HG03469 (cell line): Measurements from ENCODE around the gene TMIGD3.
A peak's percentile ranks its signal among the peaks of the same experiment; 100 is the strongest.

Experiments
- ATAC-seq: cut with Tn5 transposase; IDR thresholded peaks from one replicate; pipeline ENCODE4 v1.9.1; 2021; ENCODE audit warnings: mild to moderate bottlenecking, moderate library complexity, moderate number of reproducible peaks; ENCODE audit not compliant: unreplicated experiment

The TMIGD3 gene

DNA sequence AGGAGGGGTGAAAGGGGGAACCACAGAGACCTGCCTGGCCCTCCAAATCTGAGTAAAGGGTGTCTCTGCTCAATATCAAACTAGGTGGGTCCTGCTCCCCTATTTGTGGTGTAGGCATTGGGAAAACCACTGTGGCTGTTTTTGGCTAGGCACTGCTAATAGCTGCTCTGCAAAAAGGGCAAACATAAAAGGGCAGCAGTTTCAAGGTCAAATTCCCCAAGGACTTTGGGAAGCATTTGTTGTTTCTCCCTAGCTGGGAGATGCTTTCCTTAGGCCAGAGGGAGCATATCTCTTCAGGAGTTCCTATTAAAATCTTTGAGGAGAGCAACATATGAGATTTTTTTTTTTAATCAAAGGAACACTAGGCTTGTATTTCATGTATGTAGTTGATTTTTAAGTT, 27.2 kb downstream of the TMIGD3 start:
- ATAC-seq, result no peak

DNA sequence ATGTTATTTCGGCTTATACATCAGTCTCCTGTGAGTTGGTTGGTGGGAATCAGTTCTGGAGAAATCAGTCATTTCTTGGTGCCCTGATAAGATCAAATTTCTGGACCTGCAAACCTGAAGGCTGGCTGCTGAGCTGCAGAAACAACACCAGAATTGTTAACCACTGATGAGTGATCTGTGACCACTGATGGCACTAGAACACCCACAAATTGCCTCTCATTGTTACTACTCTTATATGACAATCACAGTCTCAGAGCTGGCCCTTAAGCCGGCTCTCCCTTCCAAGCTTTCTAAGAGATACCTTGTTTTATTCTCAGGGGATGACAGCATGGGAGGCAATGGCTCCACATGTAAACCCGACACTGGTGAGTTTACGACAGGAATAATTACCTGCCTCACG, 27.7 kb downstream of the TMIGD3 start:
- peak; percentile 38 for ATAC-seq

DNA sequence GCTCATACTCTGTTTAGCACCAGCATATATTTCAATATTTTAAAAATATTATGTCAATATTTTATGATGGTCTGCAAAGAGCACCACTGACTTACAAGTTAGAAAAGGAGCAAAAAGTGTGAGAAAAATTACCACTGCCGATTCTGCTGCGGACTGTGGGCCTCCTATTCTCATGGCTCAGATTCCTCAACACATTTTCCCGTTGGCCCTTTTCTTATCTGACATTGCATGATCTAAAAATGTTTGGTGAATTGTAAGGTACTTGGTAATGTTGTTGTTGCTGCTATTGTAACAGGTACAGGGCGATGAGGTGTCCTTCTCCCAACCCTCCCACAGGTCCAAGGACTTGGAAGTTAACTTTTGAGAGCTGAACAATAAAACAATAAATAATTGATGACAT, 28.9 kb downstream of the TMIGD3 start:
- ATAC-seq, result no peak

DNA sequence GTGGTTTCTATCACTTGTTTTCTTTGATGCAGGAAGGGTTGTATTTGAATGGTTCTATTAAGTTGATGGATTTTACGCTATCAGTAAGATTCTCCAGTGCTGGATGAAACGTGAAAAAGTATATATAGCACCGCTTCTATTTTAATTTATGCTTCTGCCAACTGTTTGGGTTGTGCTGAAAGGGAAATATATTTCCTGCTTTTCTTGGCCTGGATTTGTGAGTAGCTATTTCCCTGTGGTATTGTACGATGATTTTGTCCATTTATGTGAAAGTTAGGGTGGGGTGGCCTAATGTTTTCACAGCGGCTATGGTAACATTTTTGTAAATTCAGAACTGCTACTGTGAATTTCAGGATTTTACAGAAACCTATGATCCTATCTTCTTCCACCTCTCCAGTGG, 29.3 kb downstream of the TMIGD3 start:
- ATAC-seq, result no peak

DNA sequence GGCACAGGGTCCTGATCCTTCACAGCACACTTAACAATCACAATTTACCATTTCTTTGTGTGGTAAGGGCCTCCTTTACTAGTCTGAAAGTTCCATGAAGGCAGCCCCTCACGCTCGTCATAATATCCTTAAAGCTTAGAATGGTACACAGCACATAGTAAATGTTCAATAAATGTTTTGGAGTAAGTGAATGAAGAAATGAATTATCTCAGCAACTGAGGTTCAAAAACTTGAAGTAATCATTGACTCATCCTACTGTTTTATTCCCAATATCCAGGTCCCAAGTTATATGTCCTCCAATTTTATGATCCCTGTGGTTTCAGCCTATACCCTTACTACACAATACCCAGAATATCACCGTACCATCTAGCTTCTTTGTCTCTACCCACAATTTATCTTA, 31.9 kb downstream of the TMIGD3 start:
- no peak for ATAC-seq

DNA sequence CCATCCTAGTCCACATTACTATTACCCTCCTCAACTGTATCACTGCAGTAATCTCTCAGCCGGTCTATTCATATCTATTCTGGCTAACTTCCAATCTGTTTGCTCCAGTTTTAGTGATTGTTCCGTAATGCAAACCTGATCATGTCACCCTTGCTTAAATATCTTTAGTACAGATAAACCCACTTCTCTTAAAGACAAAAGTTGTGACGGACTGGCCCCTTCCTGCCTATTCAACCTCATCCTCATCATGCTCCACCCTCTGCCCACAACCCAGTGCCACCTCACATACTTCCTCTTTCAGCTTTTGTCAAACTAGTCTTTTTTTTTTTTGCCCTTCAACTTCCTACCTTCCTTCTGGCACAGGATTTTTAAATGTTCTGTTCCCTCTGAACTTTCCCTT, 32.4 kb downstream of the TMIGD3 start:
- no peak for ATAC-seq

DNA sequence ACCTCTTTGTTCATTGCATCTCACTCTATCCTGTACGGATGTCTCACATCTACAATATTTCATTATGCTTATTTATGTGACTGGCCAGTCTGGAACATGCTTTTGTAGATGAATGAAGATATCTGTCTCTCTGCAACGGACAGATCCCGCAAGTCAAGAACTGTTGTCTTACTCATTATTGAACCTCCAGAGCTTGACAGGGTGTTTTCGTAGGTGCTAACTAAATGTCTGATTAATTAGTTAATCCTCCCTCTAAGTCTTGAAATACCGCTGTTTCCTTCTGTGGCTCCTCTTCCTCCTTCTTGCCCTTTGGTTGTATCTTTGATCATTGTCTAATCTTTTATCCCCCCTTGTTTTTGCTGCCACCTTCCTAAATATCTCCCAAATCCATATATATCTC, 32.8 kb downstream of the TMIGD3 start:
- no peak for ATAC-seq

DNA sequence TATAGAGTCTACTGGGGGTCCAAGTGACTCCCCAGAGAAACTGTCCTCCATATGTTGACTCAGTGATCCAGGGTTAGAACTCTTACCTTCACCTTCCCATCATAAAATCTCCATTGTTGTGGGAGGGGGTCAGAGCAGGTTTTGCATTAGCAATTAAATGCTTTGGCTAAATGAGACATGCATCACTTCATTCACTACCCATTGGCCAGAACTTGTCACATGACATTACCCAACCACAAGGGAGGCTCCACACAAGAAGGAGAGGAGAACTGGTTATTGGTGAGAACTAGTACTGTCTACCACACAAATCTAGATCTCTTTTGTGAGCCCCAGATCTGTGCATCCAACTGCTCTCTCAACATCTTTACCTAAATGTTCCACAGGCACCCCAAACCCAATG, 33.9 kb downstream of the TMIGD3 start:
- no peak for ATAC-seq

DNA sequence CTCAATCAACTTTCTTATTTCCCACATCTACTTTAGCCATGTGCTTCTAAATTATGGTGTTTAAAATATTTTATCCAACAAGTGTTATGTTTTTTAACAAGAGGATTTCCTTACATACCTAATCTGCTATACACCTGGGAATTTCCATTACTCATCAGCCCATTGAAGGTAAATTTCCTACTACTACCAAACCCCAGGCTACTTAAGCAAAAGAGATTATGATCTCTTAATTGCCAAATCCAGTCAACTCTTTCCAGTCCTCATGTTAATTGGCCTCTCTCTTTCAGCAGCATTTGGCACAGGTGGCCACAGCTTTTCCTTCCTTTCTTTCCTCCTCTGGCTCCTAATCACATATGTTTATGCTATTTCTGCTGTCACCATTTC, 34.7 kb downstream of the TMIGD3 start:
- no peak for ATAC-seq

DNA sequence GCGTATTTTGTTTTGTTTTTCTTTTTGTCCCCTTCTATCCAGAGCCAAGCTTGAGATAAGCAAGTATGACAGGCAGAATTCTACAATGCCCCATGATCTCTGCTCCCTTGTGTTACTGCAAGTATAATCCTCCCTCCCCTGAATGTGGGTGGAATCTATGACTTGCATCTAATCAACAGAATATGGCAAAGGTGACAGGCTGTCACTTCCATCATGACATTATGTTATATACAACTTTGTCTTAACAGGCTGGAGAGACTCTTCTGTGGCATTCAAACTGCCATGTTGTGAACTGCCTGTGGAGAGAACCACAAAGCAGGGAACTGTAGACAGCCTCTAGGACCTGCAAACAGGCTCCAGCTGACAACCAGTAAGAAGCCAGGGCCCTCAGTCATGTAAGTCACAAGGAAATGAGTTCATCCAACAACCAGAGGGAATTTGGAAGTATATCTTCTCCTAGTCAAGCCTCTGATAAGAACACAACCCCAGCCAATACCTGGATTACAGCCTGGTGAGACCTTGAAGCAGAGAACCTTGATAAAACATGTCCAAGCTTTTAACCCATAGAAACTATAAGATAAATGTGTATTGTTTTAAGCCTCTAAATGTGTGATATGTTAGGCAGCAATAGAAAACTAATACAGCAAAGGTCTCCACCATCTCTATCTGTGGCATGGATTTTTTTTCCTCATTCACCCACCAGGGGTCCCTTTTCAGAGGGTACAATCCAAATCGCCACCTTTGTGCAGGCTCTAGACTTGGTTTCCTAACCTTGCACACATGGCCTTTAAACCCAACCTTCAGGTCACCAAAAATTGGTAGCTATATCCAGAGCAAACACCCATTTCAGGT, 35.3 kb downstream of the TMIGD3 start:
- ATAC-seq, result no peak

DNA sequence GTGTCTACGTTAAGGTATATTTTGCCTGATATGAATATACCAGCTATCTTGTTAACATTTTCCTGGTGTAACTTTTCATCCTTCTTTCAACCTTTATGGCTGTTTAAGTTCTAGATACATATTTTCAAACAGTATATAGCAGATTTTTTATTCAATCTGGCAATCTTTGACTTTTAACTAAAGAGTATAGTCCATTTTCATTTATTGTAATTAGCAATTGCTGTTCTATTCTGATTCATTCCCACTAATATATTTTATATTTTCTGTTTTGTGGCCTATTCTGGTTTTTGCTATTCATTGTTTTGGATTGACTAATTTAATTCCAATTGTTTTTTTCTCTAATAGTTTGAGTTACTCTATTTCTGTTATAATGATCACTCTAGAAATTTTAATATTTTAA, 37.0 kb downstream of the TMIGD3 start:
- ATAC-seq, result no peak

DNA sequence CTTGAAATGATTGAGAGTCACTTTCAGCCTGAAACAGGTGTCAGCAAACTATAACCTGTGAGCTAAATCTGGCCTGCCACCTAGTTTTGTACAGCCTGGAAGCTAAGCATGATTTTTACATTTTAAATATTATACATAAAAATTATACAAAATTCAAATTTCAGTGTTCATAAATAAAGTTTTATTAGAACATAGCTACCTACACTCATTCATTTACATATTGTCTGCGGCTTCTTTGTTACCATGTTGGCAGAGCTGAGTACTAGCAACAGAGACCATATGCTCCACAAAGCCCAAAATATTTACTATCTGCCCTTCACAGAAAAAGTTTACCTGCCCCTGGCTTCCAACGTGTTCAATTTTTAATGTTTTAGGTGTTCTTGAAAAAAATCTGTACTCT, 37.7 kb downstream of the TMIGD3 start:
- no peak for ATAC-seq

DNA sequence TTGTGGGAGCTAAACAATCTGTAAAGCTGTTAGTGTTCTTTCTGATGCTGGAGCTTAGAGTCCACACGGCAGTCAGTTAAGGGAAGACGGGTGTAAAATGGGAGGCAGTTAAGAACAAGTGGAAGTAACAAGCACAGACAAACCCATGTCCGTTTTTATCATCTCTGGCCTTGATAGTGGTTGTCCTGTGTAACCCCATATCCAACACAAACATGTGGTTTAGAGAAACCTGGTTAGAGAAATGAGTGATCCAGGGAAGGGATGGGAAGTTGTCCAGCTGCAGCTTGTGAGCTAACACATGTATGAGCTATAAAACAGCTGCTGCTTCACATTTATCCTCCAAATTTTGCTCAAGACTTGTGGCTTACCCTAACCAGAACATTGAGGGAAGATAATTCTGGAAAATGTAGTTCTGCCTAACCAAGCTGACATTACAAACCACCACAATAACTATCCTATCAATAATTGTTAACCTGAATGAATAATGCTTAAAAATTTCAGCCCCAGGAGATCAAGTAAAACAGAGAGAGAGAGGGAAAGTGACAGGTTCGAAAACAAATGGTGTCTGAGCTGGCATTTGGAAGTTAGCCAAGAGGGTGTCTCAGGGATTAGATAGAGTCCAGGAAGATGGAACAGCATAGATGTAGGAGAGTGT, 40.3 kb downstream of the TMIGD3 start:
- no peak for ATAC-seq

DNA sequence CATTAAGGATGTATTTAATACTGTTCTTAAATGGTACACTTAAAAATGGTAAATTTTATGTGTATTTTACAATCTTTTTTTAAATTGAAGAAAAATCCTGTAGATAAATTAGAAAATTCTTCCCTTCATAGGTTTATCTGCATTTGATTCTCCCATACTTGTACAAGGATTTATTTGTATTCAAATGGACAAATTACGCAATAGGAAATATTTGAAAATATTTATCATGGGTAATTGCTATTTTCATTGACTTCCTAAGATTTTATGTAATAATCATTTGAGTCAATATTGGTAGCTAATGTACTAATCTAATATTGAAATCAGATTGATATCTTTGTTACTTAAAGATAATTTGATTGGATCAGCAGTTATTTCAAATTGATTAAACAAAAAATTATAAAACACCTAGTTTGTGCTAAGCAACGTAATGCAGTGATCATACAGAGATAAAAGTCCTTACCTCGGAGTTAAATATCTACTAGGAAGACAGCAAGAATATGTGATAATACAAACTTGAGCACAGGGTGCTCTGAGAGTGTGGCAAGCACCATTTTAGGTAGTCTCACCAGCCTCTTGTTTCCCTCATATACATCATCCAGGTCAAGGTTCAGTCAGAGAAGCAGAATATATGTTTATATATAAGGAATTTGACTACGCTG, 40.9 kb downstream of the TMIGD3 start:
- ATAC-seq, result no peak

DNA sequence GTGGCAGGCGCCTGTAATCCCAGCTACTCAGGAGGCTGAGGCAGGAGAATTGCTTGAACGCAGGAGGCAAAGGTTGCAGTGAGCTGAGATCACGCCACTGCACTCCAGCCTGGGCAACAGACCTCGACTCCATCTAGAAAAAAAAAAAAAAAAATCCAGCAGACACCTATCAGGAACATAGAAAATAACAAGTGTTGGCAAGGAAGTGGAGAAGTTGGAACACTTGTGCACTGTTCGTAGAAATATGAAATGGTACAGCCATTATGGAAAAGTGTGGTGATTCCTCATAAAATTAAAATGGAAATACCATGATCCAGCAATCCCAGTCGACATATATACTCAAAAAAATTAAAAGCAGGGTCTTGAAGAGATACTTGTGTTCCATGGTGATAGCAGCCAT, 41.7 kb downstream of the TMIGD3 start:
- ATAC-seq, result no peak

DNA sequence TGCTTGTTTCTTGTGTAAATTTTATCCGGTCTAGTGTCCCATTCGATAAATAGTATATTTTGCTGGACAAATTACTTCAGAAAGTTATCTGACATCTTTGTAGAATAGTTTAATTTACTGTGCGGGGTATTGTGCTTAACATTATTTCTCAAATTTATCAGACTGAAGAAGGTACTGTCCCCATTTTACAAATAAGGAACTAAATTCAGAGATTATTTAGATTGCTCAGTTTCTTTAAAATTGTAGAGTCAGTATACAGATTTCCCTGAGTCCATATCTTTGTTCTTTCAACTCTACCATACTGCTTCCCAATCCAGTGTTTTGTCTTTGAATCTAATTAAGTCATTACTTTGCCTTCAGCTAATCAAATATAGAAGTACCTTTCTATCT, 47.8 kb downstream of the TMIGD3 start:
- no peak for ATAC-seq

DNA sequence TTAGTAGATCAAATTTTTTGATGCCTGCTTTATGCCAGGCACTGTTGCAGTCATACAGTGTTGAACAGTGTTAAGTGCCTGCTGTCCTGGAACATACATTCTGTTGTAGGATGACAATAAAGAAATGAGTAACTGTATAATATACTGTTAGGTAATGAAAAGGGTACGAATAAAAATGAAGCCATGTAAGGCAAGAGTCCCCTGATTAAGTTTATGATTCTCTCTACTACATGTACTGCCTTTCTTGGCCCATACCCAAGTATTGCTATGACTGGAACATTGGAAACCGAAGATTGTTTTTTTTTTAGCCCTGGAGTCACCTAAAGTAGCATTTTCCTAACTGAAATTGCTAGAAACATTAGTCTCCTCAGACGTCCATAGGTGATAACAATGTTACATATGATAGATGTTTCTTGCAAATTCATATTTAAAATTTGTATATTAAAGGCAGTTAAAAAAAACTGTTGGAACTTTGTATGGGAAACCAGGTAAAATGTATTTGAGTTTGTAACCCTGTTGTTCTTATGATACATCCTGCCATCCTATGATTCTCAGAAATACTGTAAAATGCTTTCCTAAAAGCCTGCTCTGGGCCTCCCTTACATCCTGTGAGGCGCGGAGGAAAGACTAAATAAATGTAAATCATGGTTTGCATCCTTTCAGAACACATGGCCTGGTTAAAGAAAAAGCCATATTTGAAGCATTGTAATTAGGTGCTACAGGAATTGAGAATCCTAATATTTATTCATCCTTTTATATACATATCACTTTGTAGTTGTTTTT, 48.4 kb downstream of the TMIGD3 start:
- ATAC-seq, result no peak

DNA sequence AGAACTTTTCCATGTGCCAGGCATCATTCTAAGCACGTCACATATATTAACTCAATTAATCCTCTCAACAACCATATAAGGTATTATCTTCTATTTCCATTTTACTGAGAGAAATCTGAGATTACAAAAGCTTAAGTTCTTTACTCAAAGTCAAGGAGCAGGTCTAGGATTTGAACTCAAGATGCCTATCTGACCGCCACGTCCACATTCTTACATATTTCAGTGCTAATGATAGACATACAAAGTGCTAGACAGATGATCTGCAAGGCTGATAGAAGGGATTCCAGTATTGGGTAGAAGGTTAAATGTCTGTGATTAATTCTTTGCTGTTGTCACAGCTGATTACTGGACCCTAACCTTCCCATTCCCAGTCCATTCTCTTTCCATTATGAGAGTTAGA, 49.7 kb downstream of the TMIGD3 start:
- ATAC-seq, result no peak

DNA sequence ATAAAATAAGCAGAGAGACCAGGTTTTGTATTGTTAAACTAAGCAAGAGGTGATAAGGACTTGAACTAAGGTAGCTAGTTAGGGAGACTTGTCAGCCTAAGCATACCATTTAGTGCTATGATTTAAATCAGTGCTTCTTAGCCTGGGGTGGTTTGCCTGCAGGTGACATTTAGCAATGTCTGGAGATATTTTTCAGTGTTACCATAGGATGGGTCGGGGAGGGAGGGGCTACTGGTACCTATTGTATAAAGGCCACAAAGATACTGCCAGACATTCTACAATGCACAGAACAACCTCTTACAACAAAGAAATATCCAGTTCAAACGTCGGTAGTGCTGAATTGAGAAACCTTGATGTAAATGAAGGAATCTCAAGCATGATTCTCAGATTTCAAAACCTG, 50.9 kb downstream of the TMIGD3 start:
- ATAC-seq, result no peak

DNA sequence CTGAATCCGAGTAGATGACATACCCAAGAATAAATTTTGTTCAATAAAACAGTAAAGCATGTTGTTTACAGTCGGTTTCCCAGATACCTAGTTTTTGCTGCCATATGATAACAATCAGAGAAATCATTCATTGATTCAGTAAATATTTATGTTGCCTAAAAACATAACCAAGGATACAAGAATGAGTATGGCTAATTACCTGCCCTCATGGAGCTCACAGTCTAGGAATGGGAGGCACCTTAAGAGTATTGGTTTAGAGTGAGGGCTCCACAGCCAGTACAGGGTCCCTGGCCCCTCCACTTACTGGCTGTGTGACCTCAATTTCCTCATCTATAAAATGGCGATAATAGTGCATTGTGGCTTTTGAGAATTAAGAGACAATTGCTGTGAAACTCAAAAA, 53.2 kb downstream of the TMIGD3 start:
- no peak for ATAC-seq

DNA sequence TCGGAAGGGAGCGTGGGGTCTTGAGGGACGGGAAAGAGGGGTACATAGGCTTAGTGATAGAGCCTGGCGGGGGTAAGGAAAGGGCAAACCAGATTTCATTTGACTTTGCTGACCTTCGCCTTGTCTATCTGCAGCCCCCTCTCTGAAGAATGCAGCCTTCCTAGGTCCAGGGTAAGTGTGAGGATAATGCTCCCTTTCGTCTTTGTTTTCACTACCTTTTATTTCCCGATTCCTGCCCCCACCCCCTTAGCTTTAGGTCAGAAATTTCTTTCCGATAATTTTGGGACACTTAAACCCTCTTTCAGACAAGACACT, 53.8 kb downstream of the TMIGD3 start:
- ATAC-seq, result no peak
